GM19099 (cell line): ENCODE data around the gene MYOM1.

ENCODE experiments used
- POLR2A ChIP-seq: IDR thresholded peaks from 3 replicates; pipeline ENCODE4 v1.6.1; 2011; ENCODE audit warnings: low read depth; ENCODE audit not compliant: insufficient read length; ENCODE audit errors: extremely low read depth

The MYOM1 gene

DNA sequence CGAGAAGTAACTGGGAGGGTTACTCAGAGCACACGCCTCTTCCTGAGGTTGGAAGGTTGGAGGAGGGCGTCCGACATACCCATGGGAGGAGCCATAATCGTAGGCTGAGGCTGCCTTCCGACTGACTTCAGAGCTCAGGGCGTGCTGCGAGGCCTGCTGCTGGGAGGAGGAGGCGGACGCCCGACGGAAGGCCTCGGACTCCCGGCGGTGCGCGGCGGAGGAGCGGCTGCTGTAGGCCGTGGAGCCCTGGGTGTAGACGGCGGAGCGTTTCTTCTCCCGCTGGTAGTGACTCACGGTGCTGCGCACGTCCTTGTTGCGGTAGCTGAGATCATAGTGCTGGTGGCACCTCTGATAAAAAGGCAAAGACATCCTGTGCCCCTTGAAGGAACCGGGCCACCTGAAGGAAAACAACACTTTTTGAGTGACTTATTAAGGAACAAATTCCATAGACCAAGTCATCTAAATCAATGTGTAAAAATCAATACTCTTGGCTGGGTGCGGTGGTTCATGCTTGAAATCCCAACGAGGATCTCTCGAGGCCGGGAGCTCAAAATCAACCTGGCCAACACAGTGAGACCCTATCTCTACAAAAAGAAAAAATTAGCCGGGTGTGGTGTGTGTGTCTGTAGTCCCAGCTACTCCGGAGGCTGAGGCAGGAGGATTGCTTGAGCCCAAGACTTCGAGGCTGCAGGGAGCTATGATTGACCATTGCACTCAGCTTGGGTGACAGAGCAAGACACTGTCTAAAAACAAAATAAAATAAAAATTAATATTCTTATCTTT is 4.7 kb downstream of the MYOM1 start:
- TF ChIP-seq POLR2A: no peak

GRCh38 chr18:3213300-3214059 is 6.3 kb downstream of the MYOM1 start:
- no peak for TF ChIP-seq POLR2A

- TF ChIP-seq POLR2A: no peak
Observed at GRCh38 chr18:3212657-3213056, 7.1 kb downstream of the MYOM1 start.

GRCh38 chr18:3211236-3211992 is 8.4 kb downstream of the MYOM1 start:
- TF ChIP-seq POLR2A: no peak

DNA sequence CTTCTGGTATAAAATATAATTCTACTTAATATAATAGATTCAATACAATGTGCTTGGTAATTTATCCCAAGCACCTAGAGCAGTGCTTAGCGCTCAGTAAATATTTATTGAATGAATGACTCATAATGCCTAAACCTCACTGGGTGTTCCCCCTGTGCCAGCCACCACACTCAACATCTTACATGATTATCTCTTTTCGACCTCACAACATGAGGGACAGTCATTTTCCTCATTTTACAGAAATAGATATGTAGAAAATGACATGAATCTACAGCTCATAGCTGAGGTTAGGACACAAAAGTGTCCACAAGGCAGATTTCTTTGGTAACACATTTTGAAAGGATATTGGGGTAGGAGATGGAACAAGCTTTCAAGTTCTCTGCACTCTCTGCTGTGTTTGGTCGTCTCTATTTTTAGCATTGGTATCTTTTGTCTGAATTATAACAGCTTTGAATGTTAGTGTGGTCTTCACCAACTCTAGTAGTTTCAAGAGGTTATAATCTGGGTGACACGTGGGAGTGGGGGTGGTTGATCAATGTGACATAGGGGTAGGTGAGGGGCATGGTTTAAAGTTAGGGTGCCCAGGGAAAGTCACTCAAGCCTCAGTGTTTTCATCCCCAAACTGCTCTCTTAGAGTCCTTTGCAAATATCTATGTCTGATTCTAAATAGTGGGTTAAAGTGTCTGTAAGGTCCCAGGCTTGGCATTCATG is 9.8 kb downstream of the MYOM1 start:
- no peak for TF ChIP-seq POLR2A

DNA sequence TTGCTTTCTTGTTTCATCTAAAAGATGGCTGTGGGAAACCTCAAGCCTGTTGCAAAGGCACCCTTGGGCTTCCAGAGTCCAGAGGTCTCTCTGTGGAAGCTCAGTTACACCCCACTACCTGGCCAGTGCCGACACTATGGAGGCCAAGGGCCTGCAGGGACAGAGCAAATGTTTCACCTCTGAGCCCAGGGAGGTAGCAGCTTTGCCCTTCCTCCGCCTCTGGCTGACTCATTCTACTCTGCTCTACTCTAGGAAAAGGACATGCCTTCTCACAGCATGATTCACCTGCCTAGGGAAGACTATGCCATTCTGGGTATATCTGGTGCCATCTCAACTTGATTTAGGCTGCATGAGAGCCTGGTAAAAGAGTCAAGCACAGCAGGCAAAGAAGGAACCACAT is 12.2 kb downstream of the MYOM1 start:
- TF ChIP-seq POLR2A: no peak

- no peak for TF ChIP-seq POLR2A
Observed at GRCh38 chr18:3205239-3205638, 14.5 kb downstream of the MYOM1 start.

DNA sequence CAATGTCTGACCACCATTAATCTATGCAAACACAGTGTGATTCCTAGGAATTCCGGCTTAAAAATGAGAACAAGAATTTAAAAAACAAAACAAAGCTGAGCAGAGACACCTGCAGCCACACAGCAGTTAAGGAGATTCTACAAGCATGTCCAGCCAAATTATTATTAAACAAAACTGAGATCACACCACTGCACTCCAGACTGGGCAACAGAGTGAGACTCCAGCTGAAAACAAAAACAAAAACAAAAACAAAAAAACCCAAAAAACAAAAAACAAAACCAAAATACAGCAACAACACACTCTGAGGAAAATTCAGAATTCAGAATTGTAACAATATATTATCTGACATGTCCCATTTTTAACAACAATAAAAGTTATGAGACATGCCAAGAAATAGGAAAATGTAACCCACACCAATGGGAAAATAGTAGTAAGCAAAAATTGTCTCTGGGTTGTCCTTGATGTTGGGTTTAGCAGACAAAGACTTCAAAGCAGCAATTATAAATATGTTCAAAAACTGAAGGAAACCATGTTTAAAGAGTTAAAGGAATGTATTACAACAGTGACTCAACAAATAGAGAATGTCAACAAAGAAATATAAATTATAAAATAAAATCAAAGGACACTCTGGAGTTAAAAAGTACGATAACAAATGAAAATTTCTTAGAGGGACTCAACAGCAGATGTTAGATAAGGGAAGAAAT is 19.7 kb downstream of the MYOM1 start:
- no peak for TF ChIP-seq POLR2A

- TF ChIP-seq POLR2A: no peak
Observed at GRCh38 chr18:3194947-3195612, 24.7 kb downstream of the MYOM1 start.

GRCh38 chr18:3193331-3193730 is 26.4 kb downstream of the MYOM1 start:
- no peak for TF ChIP-seq POLR2A

DNA sequence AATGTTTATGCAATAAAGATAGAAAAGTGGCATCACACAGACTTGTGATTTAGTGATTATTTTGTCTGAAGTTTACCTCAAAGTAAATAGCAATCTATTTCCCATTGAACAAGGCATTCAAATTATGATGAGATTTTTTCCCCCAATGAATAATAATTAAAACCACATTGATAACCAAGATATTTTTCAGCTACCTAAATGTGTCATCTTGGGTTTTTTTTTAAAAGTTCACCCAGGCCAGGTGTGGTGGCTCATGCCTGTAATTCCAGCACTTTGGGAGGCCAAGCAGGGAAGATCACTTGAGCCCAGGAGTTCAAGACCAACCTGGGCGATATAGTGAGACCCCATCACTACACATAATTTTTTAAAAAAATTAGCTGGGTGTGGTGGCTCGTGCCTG is 27.0 kb downstream of the MYOM1 start:
- no peak for TF ChIP-seq POLR2A

DNA sequence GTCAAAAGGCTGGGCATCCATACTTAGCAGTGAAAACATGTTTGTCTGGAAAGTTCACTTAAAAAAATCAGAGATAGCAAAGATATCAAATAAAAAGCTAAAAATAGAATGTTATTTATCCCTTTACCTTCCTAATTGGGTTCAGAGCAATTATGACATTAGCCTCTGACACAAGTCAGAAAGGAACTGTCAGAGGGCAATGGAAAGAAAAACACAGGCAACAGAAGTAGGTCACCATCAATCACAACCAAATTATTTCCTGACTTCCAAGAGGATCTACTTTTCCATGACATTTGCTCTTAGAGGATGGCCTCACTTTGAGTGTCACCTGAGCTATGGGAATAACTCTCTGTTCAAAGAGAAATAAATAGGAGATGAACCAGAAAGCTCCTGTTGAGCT is 27.5 kb downstream of the MYOM1 start:
- no peak for TF ChIP-seq POLR2A

DNA sequence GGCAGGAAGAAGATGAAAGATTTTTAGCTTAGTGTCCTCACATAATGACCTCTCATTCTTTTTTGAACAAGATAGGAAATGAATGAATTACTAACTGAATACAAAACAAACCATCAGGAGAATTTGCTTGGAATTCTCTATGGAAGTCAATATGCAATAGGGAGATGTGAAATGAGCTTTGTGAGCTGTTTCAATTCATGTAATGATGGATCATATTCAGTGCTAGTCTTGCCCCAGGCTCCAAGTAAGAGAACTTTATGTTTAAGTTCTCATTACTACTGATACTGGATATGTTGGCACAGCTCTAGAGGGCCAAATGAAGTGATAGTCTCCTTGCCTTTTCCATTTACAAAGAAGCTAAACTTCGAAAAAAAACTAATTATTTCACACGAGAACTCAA is 29.2 kb downstream of the MYOM1 start:
- TF ChIP-seq POLR2A: no peak

DNA sequence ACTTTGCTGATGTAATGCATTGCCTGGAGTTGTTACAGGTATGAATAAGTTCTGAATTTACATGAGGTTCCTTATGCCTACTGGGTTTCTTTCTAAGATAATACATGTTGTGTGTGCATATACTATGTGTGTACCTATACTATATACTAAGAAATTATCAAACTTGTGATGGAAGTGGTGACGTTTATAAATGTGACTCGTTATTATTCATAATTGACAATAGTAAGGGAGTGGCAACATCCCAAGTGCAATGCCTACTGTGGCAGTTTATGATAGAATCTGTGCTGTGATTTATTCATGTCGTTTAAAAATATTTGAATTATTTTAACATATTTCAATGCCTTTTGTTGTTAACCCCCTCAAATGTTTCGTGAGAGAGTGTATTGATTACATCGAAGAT is 29.9 kb downstream of the MYOM1 start:
- no peak for TF ChIP-seq POLR2A
